Endothelial cell of umbilical vein (primary cell): Measurements from ENCODE around the gene NSMCE1.

Experiments
- CTCF ChIP-seq, 2 donors: IDR thresholded peaks; 1 replicate in 1 of 2; 2 replicates in 1 of 2; pipeline ENCODE4 v1.5.1; 2011; ENCODE audit warnings: low read length in 2 of 2, mild to moderate bottlenecking in 2 of 2, moderate library complexity in 2 of 2, control low read depth in 1 of 2, inconsistent platforms in 1 of 2, low read depth in 1 of 2; ENCODE audit not compliant: insufficient read depth in 1 of 2; ENCODE audit errors: extremely low read depth in 1 of 2
- EZH2 ChIP-seq: IDR thresholded peaks from 2 replicates; pipeline ENCODE4 v1.6.1; 2012; ENCODE audit warnings: borderline replicate concordance, low read depth, mild to moderate bottlenecking, moderate library complexity, low read length, inconsistent platforms; ENCODE audit not compliant: severe bottlenecking
- FOS ChIP-seq: IDR thresholded peaks from 2 replicates; pipeline ENCODE4 v1.6.1; 2011; ENCODE audit warnings: mild to moderate bottlenecking, low read length, moderate library complexity, borderline replicate concordance; ENCODE audit not compliant: insufficient read depth
- GATA2 ChIP-seq: IDR thresholded peaks from 2 replicates; pipeline ENCODE4 v1.7.0; 2011; ENCODE audit warnings: low read depth, mild to moderate bottlenecking, moderate library complexity, mixed read lengths, low read length; ENCODE audit not compliant: insufficient read length, insufficient read depth
- MYC ChIP-seq: IDR thresholded peaks from one replicate; pipeline ENCODE4 v1.6.1; 2011; ENCODE audit warnings: mild to moderate bottlenecking, low read depth, low read length
- POLR2A ChIP-seq: IDR thresholded peaks from 2 replicates; pipeline ENCODE4 v1.6.1; 2012; ENCODE audit warnings: low read depth, mild to moderate bottlenecking, control low read depth, low read length
- POLR2AphosphoS5 ChIP-seq: IDR thresholded peaks from 2 replicates; pipeline ENCODE4 v1.6.1; 2012; ENCODE audit warnings: low read depth, mild to moderate bottlenecking, control low read depth, low read length, moderate library complexity; ENCODE audit not compliant: insufficient read depth
- TF ChIP-seq, protein P1 (sequence below): IDR thresholded peaks from 2 replicates; pipeline ENCODE4 v1.6.1; 2011; ENCODE audit not compliant: insufficient read depth, insufficient read length

- TF ChIP-seq CTCF (IDR thresholded peaks at IDR 0.05; ENCODE audit: extremely low read depth in 1 of 2, insufficient read depth in 1 of 2, low read depth in 1 of 2, low read length in 2 of 2) = no peak
- TF ChIP-seq, protein P1, sequence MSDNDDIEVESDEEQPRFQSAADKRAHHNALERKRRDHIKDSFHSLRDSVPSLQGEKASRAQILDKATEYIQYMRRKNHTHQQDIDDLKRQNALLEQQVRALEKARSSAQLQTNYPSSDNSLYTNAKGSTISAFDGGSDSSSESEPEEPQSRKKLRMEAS = no peak
- no peak for TF ChIP-seq EZH2
- TF ChIP-seq POLR2AphosphoS5 = no peak
- TF ChIP-seq FOS = no peak
- TF ChIP-seq MYC = no peak
- no peak for TF ChIP-seq GATA2
- TF ChIP-seq POLR2A = no peak
Measured at GRCh38 chr16:27218756-27219155, 49.8 kb downstream of the NSMCE1 start.
